Measurements from ENCODE around the gene SLC11A1. TPM values are rescaled to one million over a fixed set of nuclear protein-coding genes. Genes with fewer than 3 reads are reported as not detected.
A peak's percentile ranks its signal among the peaks of the same experiment; 100 is the strongest.

The SLC11A1 gene
- total and polyA plus RNA-seq, 2 experiments from 2014 or later, result 0.31 TPM; not detected in 1

- peak overlapping the region; percentile 85 for H3K4me3 ChIP-seq
- H3F3A ChIP-seq (replicated peaks; ENCODE audit: low read depth), result peaks cover 8% of the 10 kb centered on the region; the same call in 1 of the 2 replicates
- peak overlapping the region; percentile 77 for H3K4me3 Mint-ChIP-seq
- no peaks in the 10 kb centered on the region for H3K9me3 Mint-ChIP-seq
- H3K27me3 Mint-ChIP-seq (ENCODE audit: insufficient read depth, low read depth, poor library complexity), result peaks cover 23% of the 10 kb centered on the region
- H3K27ac Mint-ChIP-seq, result no peak overlapping the region
- peak overlapping the region; percentile 97 for H2AFZ ChIP-seq
- no peaks in the 10 kb centered on the region for H3K9me2 ChIP-seq (ENCODE audit: insufficient read depth)
- H3K4me1 ChIP-seq (ENCODE audit: insufficient read depth), result no peaks in the 10 kb centered on the region
- peak; percentile 72 for DNase-seq (ENCODE audit: low spot score)
- no peaks in the 10 kb centered on the region for H3K27me3 ChIP-seq (ENCODE audit: insufficient read depth)
- no peak overlapping the region for H3K27ac ChIP-seq (ENCODE audit: low read depth)
- no peaks in the 10 kb centered on the region for H3K36me3 Mint-ChIP-seq (ENCODE audit: low read depth)
- H3K79me2 ChIP-seq (replicated peaks; ENCODE audit: insufficient read depth), result no peaks in the 10 kb centered on the region
- H3K4me1 Mint-ChIP-seq, result peaks cover 4% of the 10 kb centered on the region; the same call in 2 of the 3 replicates
- no peaks in the 10 kb centered on the region for H4K20me1 ChIP-seq (replicated peaks; ENCODE audit: insufficient read depth)
- H3K36me3 ChIP-seq (ENCODE audit: insufficient read depth), result no peaks in the 10 kb centered on the region
- peak; percentile 68 for ATAC-seq
- peak overlapping the region; percentile 96 for H3K4me2 ChIP-seq
- TF ChIP-seq REST (IDR thresholded peaks at IDR 0.05; ENCODE audit: unreplicated experiment) (no peak), NANOG (IDR thresholded peaks at IDR 0.05; ENCODE audit: borderline replicate concordance) (no peak), CTCF (conservative IDR thresholded peaks at IDR 0.05; ENCODE audit: low read depth in 2 of 2) (peak in 1 of 2 experiments; percentile 29; a peak in 2 of 4 replicates), EZH2 (IDR thresholded peaks at IDR 0.05; ENCODE audit: low read depth, unreplicated experiment) (no peak)
Measured at GRCh38 chr2:218368621-218369153, 13.4 kb upstream of the SLC11A1 start.

GRCh38 chr2:218369330-218369729 is 12.7 kb upstream of the SLC11A1 start:
- Histone ChIP-seq H3K4me2 (peak overlapping the region; percentile 96; the same call in 1 of the 2 replicates), H3K9me2 (ENCODE audit: insufficient read depth) (no peaks in the 10 kb centered on the region), H3K4me3 (no peak overlapping the region), H3K27me3 (ENCODE audit: insufficient read depth) (no peaks in the 10 kb centered on the region), H3K27ac (ENCODE audit: low read depth) (no peak overlapping the region), H3K79me2 (replicated peaks; ENCODE audit: insufficient read depth) (no peaks in the 10 kb centered on the region), H3K36me3 (ENCODE audit: insufficient read depth) (no peaks in the 10 kb centered on the region), H2AFZ (no peak overlapping the region), H3K4me1 (ENCODE audit: insufficient read depth) (no peaks in the 10 kb centered on the region), H4K20me1 (replicated peaks; ENCODE audit: insufficient read depth) (no peaks in the 10 kb centered on the region), H3F3A (replicated peaks; ENCODE audit: low read depth) (peaks cover 8% of the 10 kb centered on the region; the same call in 1 of the 2 replicates)
- ATAC-seq, result no peak
- peaks cover 4% of the 10 kb centered on the region; the same call in 2 of the 3 replicates for H3K4me1 Mint-ChIP-seq
- H3K9me3 Mint-ChIP-seq, result no peaks in the 10 kb centered on the region
- peaks cover 23% of the 10 kb centered on the region for H3K27me3 Mint-ChIP-seq (ENCODE audit: insufficient read depth, low read depth, poor library complexity)
- no peaks in the 10 kb centered on the region for H3K36me3 Mint-ChIP-seq (ENCODE audit: low read depth)
- no peak overlapping the region for H3K27ac Mint-ChIP-seq
- no peak for DNase-seq (ENCODE audit: low spot score)
- no peak overlapping the region for H3K4me3 Mint-ChIP-seq
- TF ChIP-seq POLR2AphosphoS5 (IDR thresholded peaks at IDR 0.05; ENCODE audit: low read depth) (no peak), ZNF462 (CRISPR knock-in tag; IDR thresholded peaks at IDR 0.05) (no peak), NANOG (IDR thresholded peaks at IDR 0.05; ENCODE audit: borderline replicate concordance) (no peak), ETS1 (IDR thresholded peaks at IDR 0.05) (no peak), STAT1 (IDR thresholded peaks at IDR 0.05; ENCODE audit: unreplicated experiment) (no peak)

All from GM23338 (cell line).